Embryonic facial prominence (tissue), 1 donor: ENCODE measurements around the gene TBX4.
"Not testable (repeated sequence)": the region's sequence is repeated elsewhere in the genome, so short reads cannot be mapped to it uniquely, and the experiment has no call there.

Source experiments
- DNase-seq: peaks from one replicate; pipeline ENCODE4 v3.0.0-alpha.2; 2016; ENCODE audit errors: extremely low spot score

TBX4 gene

DNA sequence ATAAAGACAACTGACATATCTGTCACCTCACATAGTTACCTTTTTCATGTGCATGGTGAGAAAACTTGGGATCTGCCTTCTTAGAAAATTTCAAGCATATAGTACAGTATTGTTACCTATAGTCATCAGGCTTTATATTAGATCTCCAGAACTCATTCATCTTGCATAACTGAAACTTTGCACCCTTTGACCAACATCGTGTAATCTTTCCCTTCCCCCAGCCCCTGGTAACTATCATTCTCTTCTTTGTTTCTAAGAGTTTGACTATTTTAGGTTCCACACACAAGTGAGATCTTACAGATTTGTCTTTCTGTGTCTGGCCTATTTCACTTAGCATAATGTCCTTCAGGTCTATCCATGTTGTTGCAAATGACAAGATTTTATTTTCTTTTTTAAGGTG is 22.9 kb upstream of the TBX4 start:
- no peak for DNase-seq

DNA sequence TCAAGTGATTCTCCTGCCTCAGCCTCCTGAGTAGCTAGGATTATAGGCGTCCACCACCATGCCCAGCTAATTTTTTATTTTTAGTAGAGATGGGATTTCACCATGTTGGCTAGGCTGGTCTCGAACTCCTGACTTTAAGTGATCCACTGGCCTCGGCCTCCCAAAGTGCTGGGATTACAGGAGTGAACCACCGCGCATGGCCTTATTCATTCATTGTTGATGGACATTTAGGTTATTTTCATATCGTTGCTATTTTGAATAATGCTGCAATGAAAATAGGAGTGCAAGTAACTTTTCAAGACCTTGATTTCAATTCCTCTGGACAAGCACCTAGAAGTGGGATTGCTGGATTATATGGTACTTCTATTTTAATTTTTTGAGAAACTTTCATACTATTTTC is 22.4 kb upstream of the TBX4 start:
- not testable (repeated sequence) for DNase-seq

DNA sequence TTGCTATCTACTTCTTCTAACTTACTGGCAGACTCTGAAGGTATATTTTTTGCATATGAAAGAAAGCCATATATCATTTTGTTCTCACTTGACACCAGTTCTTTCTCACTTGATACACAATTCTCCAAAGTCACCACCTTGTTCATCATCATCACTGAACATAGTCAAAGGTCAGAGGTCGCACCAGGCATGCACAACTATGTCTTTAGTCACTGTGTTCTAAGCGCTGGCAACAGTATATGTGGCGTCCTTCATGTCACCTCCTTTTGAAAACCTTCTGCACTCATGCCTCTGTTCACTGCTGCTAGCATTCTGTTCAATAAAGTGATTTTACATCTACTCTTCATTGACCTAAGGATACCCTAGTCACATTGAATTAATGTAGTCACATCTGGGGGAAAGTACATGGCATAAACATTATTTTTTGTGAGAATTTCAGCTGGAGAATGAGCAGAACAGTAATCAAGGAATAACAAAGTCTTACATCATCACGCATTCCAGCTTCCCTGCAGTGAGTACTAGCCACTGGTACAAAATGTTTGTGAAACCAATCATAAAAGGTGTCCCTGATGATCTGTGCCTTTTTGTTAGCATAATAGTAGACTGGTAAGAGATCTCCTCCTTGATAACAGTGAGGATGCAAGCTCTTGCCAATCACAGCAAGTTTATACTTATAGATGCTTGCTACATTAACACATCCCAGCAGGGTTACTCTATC is 20.5 kb upstream of the TBX4 start:
- DNase-seq = no peak

DNA sequence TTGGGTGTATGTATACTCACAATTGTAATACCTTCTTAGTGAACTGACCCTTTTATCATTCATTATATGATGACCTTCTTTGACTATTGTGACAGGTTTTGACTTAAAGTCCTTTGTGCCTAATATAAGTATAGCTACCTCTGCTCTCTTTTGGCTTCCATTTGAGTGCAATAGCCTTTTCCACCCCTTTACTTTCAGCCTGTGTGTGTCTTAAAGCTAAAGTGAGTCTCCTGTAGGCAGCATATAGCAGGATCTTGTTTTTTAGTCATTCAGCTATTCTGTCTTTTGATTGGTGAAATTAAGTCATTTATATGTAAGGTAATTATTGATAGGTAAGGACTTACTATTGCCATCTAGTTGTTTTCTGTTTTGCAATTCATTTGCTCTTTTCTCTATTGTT is 15.9 kb upstream of the TBX4 start:
- DNase-seq = no peak

DNA sequence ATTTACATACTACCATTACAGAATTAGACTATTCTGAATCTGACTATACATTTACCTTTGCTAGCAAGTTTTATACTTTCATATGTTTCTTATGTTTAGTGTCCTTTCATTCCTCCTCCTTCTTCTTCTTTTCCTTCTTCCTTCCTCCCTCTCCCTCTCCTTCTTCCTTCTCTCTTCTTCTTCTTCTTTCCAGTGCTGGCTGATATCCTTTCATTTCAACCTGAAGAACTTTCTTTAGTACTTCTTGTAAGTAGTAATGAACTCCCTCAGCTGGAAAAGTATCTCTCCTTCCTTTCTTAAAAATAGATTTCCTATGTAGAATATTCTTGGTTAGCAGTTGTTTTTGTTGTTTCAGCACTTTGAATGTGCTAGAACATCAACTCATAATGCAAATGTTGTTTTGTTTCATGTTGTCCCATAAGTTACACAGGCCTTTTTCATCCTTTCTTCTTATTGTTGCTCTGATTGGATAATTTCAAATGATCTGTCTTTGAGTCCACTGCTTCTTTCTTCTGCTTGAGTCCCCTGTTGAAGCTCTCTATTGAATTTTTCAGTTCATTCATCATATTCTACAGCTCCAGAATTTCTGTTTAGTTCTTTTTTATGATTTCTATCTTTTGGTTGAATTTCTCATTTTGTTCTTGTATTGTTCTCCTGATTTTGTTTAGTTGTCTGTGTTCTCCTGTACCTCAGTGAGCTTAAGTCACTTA is 15.1 kb upstream of the TBX4 start:
- DNase-seq = no peak

DNA sequence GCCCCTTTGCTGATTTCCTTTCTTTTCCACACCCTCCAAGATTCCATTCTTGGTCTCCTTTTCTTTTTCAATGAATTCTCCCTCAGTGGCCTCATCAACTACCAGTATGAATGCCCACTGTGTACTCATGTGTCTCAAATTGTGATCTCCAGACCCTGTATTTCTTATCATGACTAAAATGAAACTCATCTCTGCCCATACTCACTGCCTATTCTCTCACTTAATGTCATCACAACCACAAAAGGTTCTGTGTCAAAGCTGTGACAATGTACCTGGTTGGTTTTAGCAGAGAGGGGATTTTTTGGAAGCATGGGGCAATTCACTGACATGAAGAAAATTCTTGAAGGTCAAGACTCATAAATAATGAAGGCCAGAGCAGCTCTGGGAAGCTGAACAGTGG is 11.5 kb upstream of the TBX4 start:
- DNase-seq = no peak

DNA sequence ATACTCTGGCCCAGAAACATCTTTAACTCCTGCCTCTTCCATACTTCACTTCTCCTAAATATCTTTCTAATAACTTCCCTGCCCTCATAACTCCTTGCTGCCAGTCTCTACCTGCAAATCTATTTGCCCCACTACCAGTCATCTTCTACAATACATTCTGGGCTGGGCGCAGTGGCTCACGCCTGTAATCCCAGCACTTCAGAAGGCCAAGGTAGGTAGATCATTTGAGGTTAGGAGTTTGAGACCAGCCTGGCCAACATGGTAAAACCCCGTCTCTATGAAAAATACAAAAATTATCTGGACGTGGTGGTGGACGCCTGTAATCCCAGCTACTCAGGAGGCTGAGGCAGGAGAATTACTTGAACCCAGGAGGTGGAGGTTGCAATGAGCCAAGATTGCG is 10.7 kb upstream of the TBX4 start:
- not testable (repeated sequence) for DNase-seq

DNA sequence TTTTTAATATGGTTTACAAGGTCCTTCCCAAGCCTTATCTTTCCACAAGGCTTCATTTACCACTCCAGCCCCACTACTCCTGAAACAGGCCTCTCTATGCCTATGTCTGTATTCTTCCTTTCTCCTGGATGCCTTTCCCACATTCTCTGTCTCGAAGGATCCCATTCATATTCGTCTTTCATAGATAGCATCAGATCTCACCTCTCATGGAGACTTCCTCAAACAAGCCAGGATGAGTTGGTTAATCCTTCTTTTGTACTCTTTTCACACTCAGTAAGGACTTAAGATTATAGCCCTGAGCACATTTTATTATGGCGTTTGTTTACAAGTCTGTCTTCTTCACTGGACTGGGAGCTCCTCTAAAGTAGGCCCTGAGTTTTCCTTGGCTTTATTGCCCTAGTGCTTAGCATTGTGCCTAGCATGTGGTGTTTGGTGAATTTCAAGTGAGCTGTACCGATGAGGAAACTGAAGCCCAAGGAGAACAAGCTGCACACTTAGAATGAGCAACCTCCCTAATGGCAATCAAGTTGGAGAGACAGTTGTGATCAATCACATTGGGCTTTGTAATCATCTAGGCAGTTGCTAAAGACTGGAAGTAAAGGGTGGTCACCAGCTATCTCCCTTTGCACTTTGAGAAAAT is 10.0 kb upstream of the TBX4 start:
- no peak for DNase-seq

DNA sequence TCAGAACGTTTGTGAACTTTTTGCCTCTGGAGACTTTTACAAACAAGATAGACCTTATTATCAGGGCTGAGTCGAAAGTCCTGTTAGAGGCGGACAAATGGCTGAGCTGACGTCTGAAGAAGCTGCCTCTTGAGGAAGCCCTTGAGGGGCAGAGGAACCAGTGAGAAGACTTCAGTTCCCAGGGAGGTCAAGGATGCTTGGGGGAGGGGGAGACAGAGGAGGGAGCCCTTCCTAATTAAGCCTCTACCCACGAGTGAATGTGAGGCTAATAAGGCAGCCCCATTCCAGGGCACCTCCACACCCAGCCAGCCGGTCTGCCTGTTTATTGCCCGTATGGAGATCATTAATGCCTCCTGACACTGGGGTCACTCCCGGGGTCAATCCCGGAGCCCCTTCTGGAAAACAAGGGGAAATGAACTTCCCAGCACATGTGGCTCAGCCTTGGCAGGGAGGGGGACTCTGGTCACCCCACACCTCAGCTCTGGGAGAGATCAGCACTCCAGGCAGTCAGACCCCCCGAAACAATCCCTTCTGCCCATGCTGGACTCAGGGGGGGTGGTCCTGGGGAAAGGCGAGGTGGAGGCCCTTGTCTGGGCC is 9.2 kb upstream of the TBX4 start:
- no peak for DNase-seq

DNA sequence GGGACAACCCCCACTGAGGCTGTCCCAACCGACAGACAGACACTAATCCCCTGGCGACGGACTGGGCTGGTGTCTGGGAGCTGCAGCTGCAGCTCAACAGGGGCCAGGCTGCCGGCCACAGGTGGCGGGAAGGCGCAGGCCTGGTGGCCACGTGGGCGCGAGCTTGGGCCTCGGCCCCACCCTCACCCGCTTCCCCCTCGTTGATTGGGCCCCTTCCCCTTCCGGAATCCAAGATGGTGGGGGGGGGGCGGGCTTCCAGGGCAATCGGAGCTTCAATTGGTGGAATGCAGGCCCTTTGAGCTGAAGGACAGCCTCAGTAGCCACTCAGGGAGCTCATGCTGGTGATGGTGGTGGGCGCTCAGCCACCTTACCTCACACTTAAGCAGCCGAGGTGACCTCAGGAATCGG is 8.7 kb upstream of the TBX4 start:
- DNase-seq = no peak

DNA sequence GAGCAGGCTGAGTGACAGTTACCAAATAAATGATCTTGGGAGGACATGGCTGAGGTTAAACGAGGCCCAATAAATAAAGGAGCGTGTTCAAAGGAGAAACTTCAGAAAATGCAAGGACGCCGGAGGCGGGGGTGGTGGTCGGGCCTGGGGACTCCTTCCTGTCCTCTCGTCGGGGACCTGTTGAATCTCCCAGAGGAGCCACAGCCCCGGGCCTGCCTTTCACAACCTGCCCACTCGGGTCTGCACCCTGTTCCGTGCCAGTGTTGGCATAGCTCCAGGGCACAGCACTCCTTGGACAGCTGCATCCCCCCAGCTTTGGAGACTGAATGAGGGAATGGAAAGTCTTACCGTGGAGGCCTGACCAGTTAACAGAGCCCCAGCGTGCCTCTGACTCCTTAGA is 8.1 kb upstream of the TBX4 start:
- DNase-seq = no peak

DNA sequence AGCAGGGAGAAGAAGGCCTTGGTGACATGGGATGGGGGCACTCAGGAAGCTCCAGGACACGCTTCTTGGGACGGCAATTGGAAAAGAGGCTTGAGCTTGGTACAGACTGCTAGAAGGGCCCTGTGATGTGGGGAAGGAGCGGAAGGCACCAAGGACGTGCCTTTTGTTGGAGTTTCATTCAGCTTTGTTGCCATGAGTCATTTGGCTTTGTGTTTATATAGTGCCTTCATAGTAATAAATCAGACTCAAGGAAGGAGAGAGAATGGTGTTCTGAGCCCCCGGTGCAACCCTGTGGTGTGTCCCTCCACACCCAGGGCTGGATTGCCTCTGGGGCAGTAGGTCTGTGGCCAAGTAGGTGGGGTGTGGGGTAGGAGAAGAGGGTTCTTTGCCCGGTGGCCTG is 7.4 kb upstream of the TBX4 start:
- DNase-seq = no peak

DNA sequence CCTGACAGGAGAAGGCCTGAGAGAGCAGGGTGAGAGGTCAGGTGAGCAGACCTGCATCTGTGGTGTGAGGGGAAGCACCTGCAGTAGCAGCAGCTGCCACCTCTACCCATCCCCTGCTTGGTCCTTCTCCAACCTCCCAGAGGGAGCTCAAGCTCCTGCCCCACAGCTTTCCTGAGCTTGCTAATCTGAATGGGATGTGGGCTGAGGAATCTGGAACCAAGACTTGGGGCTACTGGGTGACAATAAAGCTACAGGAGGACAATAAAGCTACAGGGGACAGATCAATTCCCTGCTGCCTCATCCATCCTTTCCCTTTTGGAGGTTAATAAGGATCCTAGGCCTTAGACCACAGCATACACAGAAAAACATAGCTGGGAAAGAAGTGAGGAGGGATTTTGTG is 4.9 kb upstream of the TBX4 start:
- no peak for DNase-seq

DNA sequence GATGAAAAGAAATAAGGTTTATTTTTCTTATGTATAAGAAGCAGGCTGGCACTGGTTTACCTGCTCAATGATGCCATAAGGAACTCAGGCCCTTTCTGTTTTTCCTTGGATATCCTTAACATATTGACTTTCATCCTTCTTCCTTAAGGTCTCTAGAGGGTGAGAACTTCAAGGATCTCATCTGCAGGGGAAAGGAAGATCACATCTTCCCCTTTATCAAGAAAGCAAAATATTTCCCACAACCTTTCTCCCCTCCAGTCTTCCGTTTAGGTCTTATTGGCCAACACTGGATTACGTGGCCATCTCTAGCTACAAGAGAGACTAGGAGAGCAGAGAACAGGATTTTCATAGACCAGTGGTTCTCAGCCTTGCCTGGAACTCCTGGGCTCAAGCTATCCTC is 4.2 kb upstream of the TBX4 start:
- no peak for DNase-seq

DNA sequence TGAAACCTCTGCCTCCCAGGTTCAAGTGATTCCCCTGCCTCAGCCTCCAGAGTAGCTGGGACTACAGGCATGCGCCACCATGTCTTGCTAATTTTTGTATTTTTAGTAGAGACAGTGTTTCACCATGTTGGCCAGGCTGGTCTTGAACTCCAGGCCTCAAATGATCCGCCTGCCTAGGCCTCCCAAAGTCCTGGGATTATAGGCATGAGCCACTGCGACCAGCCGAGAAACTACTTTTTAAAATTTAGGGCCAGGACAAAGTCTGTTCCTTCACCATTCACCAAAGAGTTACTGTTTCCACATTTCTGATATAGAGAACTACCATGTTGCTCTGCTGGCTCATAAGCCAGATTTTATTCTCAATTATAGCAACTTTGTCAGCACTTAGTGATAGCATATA is 3.1 kb upstream of the TBX4 start:
- DNase-seq = not testable (repeated sequence)

DNA sequence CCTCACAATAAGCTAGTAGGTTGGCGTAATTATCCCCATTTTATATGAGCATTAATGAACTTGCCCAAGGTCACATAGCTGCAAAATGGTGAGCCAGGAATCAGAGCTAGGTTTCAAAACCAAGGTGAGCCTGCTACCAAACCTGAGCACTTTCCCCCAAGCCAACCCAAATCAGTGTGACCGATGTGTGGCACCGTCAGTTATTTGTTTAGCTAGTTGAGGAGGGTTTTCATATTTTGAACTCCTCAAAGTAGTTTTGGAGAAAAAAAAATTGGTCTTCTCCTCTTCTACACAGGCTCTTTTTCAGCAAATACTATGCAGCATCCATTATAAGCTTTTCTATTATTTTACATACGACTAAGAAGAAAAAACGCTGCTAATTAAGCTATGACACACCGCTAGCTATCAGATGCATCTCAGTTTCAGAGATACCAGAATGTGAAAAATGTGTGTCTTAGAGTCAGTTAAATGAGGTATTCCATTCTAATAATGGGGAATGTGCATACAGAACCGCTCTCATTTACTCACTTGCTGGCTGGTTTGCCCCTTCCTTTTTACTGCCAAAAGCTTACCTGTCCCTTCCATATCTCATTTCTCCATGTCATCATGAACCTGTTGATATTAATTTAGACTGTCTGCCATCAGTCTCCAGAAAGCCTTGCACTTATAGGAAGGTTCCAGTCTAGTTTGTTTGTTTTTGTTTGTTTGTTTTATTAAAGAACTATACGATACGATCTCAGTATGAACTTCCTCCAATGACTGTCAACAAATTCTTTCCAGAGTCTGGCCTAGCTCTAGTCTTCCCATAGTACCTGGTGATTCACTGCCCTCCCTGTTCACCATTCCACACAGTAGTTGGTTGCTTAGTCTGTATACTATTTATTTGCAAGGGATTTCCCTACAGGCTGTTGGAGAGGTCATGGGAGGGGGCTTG is 2.2 kb upstream of the TBX4 start:
- no peak for DNase-seq

DNA sequence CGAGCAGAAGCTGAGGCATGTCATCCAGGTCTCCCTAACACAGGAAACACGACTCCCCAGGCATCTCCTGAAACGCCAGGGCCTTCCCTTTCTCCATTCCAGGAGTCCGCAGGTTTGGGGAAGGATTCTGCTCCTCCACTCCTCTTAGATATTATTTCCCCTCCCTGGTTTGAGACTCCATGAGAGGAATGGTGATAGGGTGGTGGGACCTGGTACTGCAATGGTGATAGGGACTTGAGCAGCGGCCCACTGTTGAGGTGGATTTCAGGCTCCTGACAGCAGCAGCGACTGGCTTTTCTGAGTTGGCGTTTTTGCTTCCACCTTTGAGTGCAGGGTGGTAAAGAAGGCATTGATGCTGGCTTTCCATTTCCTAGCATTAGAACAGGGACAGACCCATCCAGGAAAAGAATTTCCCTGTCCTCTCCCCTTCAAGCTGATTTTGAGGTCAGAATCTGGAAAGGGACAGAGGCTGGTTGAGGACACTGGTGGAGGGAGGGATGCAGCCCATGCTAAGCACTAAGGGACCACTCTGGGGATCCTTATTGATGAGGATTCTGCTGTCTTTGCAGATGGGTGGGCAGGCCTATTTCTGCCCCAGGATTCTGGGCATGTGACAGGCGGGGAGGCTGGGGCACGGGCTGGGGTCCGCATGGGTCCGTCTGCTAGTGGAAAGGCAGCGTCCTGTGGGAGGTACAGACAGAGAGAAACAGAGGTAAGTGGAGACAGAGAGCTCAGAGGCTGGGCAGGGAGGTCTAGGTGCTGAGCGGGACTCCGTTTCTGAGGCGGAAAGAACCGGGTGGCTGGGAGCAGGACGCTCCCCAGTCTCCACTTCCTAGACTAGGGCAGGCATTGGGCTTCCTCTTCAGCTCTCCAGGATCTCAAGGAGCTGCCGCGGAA is 1.3 kb upstream of the TBX4 start:
- DNase-seq = no peak

DNA sequence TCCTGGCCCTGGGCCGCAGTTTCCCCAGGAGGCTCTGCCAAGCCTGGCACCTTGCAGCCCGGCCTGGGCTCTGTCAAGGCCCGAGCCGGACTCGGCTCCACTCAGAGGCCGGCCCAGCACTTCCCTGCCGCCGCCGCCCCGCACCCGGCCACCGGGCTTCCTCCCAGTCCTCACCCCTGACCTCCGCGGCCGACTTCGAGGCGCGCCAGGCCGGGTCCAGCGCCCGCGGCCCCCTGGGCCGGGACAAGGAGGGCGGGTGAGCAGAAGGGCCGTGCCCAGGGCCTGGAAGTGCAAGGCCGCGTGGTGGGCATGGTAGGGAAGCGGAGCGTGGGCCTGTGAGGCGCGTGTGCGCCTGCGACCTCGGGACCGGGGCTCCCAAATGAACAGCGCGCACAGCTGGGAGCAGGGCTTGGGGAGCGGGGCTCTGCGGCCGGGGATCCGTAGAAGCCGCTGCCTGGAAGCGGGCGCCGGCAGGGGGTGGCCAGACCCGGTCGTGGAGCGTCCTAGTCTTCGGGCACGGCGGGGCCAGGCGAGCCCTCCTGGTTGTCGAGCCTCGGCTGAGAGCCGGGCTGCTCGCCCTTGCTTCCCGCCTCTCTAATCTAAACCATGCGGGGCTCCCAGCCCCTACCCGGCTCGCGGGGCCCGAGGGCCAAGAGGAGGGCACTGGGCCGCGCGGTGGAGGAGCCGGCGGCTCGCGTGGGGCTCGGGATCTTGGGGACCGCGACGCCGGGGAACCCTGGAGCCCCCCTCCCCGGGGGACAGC is 503 bp upstream of the TBX4 start:
- DNase-seq = no peak

DNA sequence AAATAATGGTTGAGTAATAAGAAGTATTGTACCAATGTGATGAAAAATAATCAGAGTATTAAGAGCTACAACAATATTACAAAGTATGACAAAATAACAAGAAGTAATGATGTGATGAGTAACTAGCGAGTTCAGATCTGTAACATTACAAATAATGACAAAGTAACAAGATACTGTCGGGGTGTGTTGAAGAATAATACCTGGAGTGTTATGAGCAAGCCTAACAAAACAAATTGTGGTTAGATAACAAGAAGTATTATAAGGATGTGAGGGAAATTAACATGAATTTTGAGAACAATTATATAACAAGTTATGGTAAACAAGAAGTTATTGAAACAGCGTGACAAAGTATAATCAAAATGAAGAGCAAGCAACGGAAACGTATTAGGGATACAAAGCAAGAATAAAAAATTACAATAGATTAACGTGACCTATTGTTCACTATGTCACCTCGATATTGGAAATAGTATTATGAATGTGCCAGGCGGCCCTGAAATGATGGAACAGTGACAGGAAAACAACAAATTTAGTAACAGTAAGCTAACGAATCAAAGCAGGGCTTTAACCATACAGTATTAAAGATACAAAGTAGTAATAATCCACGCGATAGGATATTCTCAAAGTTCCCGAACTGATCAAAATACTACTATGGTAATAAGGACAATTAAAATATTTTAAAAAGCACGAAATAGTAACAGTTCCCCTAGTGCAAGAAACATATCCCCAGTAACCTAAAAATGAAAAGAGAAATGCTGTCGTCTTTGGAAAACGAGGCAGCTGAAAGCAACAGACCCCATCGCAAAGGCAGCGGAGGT is 1.6 kb downstream of the TBX4 start:
- no peak for DNase-seq
